GM19467 (cell line): ENCODE measurements around the gene FNBP1.

Source experiments
- ATAC-seq: cut with Tn5 transposase; IDR thresholded peaks from one replicate; pipeline ENCODE4 v1.9.1; 2021; ENCODE audit warnings: mild to moderate bottlenecking, moderate library complexity; ENCODE audit not compliant: unreplicated experiment

FNBP1 gene

DNA sequence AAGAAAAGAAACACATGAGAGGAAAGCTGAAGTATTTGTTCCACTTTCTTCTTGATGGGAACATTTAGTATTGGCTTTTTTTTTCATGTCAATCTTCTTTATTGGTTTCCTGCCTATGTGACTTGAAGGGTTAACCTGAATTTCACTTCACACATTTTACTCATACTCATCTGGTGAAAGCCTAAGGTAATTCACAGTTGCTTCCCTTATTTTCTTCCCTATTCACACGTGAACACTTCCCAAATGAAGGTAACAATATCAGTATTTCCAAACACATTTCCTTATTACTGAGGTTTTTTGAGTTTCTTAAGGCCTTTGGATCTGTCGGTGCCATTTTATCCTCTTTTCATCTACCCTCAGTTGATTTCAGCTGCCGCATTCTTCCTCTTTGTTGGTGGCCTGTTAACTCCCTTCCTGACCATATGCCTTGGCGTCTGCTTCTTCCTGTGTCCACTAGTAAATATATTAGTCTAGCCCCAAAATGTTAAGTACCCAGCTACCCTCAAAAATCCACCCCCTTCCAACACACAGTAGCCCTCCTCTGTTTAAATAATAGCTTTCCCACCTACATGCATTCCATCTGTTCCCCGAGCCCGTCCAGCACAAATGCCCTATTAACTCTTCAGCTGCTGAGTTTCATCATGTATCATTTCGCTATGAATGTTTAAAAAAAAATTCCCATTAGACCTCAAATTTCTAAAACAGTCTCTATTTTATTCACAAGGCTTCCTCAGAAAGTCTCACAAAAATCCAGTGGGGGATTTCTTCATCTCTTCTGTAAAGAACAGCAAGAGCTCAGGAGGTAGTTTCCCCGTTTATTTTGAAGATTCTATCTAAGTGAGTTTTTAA is 110.5 kb downstream of the FNBP1 start:
- ATAC-seq, result no peak

DNA sequence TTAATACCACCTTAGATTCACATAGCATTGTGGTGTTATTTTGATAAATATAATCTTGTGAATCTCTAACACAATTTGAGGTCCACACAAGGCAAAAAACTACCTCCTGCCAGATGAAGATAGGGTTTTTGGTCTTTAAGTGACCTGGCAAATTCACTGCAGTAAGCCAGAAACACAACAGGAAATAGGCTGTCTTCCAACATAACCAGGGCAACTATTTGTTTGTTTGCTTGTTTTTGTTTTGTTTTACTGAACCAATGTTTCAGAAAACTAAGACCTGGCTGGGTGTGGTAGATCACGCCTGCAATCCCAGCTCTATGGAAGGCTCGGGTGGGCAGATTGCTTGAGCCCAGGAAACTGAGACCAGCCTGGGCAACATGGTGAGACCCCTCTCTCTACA is 112.2 kb downstream of the FNBP1 start:
- ATAC-seq, result no peak

DNA sequence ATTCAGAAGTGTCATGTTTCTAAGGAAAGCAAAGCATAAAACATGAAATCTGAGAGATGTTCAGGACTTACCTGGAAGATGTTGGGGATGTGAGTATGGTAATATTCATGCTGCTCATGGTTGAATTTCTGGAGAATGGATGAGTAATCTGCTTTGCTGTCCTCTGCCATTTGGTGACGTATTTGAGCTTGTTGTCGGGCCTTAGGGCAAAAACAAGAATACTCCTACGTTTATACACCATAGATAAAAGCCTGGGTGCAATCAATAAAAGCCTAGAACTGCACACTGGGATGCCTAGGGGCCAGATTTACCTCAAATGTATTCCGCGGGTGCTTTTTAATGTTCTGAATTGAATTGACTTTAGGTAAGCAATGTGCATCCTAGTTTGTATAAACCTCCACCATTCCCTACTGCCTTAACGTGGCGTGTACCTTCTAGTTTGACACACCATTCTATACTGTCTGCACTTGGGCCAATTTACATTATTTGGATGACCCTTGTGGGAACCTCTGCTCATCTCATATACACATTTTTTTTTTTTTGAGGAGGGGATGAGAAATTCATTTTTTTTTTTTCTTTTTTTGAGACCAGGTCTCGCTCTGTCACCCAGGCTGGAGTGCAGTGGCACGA is 113.4 kb downstream of the FNBP1 start:
- no peak for ATAC-seq

DNA sequence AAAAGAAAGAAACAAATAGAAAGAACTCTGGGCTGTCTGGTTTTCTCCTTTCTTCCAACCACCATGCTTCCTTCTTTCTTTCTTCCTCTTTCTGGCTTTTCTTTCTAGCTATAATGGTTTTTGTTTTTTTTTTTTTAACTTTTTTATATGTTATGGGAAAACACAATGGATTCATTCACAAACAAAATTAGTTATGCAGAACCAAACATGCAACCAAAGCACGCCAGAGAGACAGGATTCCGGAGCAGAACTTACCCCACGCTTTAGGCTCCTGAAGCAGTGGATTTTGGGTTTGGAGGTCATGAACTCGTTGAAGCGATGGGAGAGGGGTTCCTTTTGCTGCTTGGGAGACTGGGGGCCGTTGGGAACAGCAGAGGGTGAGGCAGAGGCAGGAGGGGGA is 119.4 kb downstream of the FNBP1 start:
- no peak for ATAC-seq

DNA sequence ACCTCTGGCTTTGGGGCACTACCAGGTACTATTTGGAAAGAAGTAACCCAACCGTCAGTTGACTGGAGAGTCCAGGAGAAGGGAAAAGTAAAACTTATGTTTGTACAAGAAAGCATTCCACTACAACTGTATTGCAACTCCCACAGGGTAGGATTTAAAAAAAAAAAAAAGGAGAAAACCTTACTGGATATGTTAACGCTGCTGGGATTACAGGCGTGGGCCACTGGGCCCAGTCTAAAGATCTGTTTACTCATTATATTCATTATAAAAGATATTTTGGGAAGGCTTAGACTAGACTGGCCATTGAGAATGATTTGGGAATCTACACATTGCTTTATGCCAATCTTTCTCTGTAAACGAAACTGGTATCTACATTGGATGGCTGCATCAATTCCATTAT is 121.1 kb downstream of the FNBP1 start:
- ATAC-seq, result no peak

DNA sequence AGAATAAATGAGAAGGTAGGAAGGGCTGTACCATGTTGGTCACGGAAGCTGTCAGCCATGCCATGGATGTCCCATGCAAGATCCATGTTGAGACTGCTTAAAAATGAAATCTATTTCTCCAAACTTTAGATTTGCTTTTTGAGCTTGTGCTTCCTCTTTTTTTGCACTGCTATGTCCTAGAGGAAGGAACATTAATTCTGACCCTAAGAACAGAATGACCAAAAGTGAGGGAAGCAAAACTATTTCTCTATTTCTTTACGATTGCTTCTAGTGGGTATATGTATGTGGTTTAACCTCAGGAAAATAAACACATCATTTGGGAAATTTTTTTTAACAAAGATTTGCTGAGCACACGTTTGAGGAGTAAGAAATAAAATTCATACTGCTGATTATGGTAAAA is 123.1 kb downstream of the FNBP1 start:
- no peak for ATAC-seq

DNA sequence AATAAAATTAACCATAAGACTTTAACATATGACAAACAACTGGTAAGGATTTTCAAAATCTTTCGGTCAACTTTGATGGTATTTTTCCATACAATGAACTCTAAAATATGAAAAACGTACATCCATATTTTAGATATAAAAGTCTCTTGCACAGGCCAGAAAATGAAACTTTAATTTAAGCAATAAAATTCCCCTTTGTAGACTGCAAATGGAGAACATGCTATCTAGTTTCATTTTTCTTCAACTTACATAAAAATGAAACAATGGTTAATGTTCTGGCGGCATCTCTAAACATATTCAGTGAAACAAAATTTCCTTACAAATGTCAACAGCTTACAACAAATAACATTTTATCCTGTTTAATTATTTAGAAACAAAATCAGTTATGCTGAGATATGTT is 123.7 kb downstream of the FNBP1 start:
- no peak for ATAC-seq

DNA sequence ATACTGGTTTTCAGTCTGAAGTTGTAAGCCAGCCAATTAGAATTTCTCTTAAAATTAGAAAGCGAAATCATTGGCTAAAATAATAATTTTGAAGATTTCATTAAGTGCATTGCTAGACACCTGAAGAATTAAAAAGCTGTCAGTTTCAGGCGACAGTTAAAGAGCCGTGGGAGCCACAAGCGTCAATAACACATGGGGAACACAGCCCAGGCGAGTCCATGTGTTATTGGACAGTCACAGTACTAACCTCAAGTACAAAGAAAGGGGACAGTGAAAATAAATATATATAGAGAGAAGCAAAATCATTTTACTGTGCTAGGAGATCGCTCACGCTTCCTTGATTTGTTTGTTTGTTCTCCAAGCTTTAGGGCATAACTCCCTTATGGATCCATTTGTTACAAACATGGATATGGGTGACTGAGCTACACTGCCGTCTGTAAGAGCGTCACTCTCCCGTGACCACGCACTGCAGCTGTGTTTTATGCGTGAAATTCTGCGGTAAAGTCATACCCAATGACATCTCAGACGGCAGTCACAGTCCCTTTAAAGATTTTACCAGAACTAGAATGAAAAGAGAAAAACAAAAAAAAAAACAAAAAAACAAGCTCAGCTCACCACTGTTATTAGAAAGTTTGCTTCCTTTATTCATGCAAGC is 124.6 kb downstream of the FNBP1 start:
- ATAC-seq, result no peak

DNA sequence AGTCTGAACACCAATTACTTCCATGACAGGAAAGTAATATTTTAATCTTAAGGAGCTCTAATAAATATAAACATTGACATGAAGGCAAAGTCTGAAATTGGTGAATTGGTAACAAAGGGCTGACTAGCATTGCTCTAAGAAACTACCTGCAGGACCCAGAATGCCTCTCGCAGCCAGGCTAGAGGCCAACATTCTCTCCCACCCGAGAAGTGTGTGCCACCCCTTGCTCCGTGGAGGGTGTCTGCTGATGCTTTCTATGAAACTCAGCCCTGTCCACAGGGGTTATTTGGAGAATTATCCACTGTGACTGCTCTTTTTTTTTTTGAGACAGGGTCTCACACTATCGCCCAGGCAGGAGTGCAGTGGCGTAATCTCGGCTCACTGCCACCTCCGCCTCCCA is 126.3 kb downstream of the FNBP1 start:
- ATAC-seq, result no peak

DNA sequence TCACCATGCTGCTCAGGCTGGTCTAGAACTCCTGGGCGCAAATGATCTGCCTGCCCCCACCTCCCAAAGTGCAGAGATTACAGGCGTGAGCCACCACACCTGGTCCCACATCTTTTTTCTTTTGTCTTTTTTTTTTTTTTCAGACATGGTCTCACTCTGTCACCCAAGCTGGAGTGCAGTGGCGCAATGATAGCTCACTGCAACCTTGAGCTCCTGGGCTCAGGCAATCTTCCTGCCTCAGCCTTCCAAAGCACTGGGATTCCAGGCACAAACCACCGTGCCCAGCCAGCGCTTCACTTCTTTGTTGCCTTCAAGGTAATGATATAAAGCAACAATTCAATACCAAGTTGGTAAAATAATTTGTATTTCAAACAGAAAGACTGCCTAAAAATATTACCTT is 128.9 kb downstream of the FNBP1 start:
- no peak for ATAC-seq

DNA sequence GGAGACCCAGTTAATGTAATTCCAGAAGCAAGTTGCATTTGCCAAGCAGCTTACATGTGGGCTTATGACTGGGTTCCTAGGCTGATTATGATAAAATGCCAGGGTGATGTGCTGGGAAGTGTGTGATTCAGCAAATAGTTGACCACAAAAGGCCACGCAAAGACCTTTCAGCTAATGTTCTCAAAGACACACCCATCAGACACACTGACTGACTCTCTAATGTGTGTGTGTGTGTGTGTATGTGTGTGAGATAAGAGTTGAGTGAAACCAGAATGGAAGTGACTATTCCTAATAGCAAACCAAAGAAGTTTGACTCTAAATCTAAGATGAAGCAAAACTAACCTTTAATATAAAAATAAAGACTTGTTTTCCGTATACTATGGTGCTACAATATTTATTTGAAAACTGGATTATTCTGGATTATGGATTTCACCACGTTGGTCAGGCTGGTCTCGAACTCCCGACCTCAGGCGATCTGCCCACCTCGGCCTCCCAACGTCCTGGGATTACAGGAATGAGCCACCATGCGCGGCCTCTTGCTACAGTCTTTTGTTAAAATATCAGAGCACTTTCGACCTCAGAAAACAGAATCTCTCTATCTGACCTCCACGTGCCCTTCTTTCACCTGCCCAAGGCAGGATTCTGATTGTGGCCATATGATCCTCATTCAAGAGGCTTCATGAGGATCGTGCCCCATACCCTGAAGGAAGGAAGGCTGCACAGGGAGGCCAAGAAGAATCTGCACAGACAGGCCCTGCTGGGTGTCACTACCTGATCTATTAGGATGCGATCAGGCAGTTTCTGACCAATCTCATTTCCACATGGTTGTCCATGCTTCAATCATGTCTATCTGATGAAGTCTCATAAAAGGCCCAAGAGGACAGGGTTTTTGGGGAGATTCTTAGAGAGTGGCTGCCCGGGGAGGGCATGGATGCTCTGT is 132.1 kb downstream of the FNBP1 start:
- no peak for ATAC-seq

DNA sequence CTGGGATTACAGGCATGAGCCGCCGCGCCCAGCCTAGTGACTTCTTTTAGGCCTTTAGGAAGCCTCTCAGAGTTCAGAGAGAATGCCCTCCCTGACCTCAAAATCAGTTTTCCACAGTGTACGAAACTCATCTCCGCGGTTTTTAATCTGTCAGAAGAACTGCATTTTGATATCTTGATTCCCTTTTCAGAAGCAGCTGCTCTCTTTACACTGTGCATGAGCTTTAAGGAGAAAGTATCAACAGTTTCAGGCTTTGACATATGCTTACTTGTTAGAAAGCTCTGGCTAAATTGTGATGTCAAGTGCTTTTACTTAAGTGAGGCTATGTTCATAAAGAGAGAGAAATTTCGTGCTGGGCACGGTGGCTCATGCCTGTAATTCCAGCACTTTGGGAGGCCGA is 133.1 kb downstream of the FNBP1 start:
- no peak for ATAC-seq

DNA sequence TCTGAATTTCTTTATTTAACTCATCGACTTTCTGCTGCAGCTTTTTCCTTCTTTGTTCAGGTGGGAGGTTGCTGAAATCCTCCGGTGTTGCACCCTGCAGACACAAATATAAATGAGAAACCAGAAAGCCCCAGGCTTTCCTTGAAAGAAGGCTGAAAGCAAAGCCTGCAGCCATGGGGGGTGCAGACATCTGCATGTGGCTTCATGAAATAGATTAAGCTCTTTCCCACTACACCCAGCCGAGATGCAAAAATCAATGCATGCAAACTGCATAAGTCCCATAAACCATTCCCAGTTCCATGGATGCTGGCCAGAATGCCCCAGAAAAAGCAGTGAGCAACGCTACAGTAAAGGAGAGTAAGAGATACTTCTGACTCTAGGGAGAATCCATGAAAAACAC is 134.1 kb downstream of the FNBP1 start:
- no peak for ATAC-seq

DNA sequence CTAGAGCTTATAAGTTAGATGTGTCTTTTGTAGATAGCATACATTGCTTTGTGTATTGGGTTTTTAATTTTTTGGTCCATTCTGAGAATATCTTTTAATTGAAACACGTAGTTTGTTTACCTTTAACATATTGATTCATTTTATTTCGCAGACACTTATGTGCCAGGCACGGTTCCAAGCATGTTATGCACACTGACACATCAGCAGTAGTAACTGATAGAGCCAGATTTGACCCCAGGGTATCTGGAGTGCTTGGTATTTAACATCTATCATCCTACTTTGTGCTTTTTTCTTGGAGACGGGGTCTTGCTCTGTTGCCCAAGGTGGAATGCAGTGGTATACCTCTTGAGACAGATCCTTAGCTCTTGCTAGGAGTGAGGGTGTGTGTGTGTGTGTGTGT is 135.8 kb downstream of the FNBP1 start:
- ATAC-seq, result no peak

DNA sequence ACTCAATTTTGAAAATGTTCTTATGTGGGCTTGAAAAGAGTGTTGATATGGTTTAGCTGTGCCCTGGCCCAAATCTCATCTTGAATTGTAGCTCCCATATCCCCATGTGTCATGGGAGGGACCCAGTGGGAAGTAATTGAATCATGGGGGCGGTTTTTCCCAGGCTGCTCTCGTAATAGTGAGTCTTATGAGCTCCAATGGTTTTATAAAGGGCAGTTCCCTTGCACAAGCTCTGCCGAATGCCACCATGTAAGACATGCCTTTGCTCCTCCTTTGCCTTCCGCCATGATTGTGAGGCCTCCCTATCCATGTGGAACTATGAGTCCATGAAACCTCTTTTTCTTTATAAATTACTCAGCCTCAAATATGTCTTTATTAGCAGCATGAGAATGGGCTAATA is 136.7 kb downstream of the FNBP1 start:
- no peak for ATAC-seq

DNA sequence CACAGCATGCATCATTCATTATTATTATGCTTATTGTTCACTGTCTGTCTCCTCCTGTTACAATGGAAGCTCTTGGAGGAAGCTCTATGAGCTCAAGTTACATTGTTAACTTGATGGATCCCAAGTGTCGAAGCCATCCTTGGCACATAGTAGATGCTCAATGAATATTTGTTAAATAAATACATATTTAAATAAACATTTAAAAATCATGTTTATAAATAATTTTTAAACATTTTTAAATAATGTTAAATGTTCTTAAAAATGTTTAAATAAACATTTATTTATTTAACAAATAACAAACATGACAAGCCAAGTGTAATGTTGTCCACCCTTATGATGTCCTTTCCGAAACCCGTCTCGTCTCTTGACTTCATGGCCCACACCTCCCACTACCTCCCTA is 138.3 kb downstream of the FNBP1 start:
- no peak for ATAC-seq

DNA sequence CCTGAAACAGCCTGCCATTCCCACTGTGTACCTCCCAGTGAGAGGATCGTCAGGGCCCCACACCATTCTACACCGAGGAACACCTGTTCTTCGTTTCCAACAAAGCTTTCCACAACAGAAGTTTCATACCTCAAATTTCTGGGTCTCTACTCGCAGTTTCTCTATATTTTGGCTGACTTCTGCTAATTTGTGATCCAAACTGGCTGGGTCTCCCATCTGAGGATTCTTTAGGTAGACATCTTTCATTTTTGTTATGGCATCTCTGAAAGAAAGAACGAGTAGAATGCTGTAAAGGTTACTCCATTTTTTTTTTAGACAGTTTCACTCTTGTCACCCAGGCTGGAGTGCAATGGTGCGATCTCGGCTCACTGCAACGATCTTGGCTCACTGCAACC is 140.3 kb downstream of the FNBP1 start:
- ATAC-seq, result no peak

DNA sequence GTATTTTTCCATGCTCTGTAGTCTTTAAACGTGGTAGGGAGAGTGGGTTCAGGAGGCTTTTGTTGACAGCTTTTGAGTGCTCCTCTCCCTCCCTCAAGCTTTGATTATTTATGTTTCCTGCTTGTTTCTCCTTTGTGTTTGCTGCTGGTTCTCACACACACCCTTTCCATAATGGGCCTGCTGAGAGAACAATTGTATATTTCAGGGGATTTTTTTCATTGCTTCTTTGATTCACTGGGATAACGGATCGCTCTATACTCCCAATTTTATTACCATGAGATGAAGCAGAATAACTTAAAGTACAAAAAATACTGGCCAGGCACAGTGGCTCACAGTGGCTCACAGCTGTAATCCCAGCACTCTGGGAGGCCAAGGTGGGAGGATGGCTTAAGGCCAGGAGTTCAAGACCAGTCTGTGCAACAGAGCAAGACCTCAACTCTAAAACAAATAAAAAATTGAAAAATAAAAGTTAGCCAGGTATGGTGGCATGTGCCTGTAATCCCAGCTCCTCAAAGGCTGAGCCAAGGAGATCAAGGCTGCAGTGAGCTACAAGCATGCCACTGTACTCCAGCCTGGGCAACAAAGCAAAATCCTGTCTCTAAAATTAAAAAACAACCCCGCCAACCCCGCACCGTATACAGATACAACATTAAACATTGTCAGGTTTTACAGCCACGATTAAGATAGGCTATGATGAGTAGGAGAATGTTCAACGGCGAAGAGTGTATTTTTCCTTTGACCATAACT is 140.8 kb downstream of the FNBP1 start:
- no peak for ATAC-seq

DNA sequence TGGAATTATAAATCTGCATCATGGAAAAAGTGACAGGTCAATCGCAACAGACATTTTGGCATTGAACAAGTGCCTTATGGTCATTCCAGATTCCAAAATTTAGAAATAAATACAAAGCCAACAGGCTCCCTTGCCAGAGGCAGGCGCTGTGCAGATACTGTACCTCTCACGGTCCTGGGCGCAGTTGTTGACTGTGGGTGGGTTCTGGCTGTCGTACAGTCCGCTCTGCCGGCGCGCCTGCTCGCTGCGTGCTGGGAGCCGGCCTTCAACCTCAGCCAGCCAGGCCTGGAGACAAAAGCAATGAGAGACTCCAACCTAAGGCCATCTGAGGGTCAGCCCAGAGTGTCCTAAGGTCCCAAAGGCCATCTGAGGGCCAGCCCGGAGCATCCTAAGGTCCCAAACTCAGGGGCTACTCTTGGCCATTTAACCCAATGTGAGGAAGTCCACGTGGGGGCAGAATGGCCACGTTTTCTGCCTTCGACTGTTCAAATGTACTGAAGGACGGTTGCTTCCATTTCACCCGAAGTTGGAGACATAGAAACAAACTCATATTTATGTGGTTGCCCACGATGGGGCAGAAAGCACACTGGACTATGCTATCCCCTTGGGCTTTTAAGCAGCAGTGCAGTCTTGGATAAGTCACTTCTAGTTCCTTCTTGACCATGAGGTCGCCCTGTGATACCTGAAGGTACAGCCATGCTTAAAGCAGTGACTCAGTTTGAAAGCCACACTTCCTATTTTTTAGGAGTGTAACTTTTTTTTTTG is 142.5 kb downstream of the FNBP1 start:
- ATAC-seq, result peak; percentile 78

DNA sequence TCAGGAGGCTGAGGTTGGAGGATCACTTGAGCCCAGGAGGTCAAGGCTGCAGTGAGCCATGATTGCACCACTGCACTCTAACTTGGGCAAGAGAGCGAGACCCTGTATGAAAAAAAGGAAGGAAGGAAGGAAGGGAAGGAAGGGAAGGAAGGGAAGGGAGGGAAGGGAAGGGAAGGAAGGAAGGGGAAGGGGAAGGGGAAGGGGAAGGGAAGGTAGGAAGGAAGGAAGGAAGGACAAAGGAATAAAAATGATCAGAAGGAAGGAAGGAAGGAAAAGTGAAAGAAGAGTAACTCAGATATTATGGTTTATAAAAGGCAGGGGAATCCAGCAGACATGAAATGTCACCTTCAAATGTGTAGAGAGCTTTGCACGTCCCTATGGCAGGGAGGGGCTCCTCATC is 143.4 kb downstream of the FNBP1 start:
- ATAC-seq, result no peak
